HG02763 (cell line): ENCODE data around the gene CEP19.

Experiments
- ATAC-seq: cut with Tn5 transposase; IDR thresholded peaks from one replicate; pipeline ENCODE4 v1.9.1; 2021; ENCODE audit warnings: mild to moderate bottlenecking, moderate library complexity; ENCODE audit not compliant: unreplicated experiment

The CEP19 gene

DNA sequence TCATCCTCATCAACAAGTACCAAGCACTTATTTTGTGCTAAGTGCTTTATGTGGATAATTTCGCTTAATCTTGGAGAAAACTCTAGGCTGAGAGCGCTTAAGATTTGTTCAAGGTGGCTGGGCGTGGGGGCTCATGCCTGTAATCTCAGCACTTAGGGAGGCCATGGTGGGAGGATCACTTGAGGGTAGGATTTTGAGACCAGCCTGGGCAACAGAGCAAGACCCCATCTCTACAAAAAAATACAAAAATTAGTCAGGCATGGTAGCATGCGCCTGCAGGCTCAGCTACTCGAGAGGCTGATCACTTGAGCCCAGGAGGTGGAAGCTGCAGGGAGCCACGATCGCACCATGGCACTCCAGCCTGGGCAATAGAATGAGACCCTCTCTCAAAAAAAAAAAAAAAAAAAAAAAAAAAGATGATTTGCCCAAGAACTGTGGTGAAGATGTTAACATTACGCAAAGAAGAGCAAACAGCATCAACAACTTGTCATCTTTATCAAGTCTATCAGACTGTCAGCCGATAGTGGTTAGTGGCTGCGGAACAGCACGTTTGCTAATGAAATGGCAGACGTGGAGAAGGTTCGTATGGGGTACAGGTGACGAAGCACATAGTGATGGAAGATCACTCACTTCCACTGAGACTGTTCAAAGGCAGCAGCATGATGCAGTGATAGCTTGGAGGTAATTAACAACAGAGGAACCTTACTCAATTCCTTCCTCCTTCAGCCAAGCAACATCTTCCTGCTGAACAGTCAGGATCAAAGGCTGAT, 44.8 kb downstream of the CEP19 start:
- ATAC-seq, result no peak

DNA sequence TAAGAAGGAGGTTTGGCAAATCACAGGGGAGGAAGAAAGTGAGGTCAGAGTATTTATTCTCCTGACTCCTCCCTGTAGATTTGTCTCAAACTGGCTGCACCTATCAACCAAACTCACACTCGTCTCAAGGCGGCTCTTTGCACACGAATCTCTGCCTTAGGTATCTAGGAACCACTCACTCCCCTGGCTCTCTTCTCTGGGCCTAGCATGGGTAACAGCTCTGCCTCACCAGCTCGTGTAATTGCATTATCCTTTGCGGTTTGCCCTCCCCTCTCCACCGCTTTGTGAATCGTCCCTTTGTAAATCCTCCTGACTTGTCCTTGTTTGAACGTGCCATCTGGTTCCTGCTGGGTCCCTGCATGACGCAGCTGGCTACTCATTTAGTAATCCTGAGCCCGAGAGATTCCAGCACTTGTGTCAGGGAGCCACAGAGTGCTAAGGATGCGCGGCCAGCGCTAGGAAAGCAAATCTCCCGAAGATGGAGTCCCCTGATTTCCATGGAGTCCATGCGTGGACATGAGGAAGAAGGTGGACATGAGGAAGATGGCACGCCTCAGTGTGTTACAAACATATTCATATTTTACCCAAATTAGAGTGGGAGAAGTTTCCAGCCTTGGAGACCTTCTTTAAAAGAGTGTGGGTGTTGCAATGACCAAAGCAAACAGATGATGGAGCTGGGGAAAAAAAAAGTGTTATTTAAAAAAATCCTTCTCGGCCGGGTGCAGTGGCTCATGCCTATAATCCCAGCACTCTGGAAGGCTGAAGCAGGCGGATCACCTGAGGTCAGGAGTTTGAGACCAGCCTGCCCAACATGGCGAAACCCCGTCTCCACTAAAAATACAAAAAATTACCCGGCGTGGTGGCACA, 45.8 kb downstream of the CEP19 start:
- no peak for ATAC-seq

GRCh38 chr3:196662711-196663571, 49.1 kb downstream of the CEP19 start:
- no peak for ATAC-seq

DNA sequence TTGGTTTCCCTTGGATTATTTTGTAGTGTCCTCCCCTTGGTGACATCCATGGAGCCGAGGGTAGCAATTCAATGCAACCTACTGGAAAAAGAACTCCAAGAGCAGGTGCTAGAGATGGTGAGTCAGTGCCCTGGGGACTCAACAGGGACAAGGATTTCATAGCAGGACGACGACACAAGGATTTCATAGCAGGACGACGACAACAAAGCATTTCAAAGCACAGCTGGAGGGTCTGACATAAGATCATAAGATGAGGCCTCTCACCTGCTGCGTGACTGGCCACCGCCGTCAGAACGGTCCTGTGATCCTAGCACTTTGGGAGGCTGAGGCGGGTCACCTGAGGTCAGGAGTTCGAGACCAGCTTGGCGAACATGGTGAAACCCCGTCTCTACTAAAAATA, 50.0 kb downstream of the CEP19 start:
- ATAC-seq, result no peak

GRCh38 chr3:196661400-196661799, 50.6 kb downstream of the CEP19 start:
- no peak for ATAC-seq

DNA sequence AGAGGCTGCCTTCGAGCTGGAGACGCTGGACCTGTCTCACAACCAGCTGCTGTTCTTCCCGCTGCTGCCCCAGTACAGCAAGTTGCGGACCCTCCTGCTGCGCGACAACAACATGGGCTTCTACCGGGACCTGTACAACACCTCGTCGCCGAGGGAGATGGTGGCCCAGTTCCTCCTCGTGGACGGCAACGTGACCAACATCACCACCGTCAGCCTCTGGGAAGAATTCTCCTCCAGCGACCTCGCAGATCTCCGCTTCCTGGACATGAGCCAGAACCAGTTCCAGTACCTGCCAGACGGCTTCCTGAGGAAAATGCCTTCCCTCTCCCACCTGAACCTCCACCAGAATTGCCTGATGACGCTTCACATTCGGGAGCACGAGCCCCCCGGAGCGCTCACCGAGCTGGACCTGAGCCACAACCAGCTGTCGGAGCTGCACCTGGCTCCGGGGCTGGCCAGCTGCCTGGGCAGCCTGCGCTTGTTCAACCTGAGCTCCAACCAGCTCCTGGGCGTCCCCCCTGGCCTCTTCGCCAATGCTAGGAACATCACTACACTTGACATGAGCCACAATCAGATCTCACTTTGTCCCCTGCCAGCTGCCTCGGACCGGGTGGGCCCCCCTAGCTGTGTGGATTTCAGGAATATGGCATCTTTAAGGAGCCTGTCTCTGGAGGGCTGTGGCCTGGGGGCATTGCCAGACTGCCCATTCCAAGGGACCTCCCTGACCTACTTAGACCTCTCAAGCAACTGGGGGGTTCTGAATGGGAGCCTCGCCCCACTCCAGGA, 51.5 kb downstream of the CEP19 start:
- no peak for ATAC-seq

GRCh38 chr3:196659901-196660351, 52.1 kb downstream of the CEP19 start:
- ATAC-seq, result no peak
